HCT116 (cell line): ENCODE data around the gene ARMC2.

Experiments used
- ATF3 ChIP-seq: IDR thresholded peaks from 2 replicates; pipeline ENCODE4 v1.6.1; 2012
- CTCF ChIP-seq, 3 experiments: fragments of 200-600 bp in 1 of 3; sonication (generic) in 1 of 3; IDR thresholded peaks in 2 of 3; conservative IDR thresholded peaks in 1 of 3; 2 replicates each; pipeline ENCODE4 v1.5.1; 2012 to 2017; ENCODE audit warnings: low read depth in 2 of 3, low read length in 2 of 3, antibody characterized with exemption in 1 of 3, borderline replicate concordance in 1 of 3, control low read depth in 1 of 3, mild to moderate bottlenecking in 1 of 3, mixed read lengths in 1 of 3, mixed run types in 1 of 3, moderate library complexity in 1 of 3; ENCODE audit not compliant: insufficient read depth in 1 of 3
- EZH2 ChIP-seq: fragments of 200-600 bp; sonication (generic); IDR thresholded peaks from 2 replicates; pipeline ENCODE4 v1.6.1; 2017; ENCODE audit warnings: antibody characterized with exemption, mixed run types

GRCh38 chr6:108998485-108998884, 150.3 kb downstream of the ARMC2 start:
- TF ChIP-seq CTCF (IDR thresholded peaks at IDR 0.05 in 2 of 3, conservative IDR thresholded peaks at IDR 0.05 in 1 of 3; ENCODE audit: borderline replicate concordance in 1 of 3, insufficient read depth in 1 of 3, low read depth in 2 of 3, low read length in 2 of 3) (no peak), EZH2 (no peak), ATF3 (no peak)
